Small intestine (tissue), 7 donors: Measurements from ENCODE around the gene KDM1A. TPM values are rescaled to one million over a fixed set of nuclear protein-coding genes. Genes with fewer than 3 reads are reported as not detected.

Experiments used
- DNase-seq, 2 donors: peaks; one replicate each; pipeline versions ENCODE4 v3.0.0 to v3.0.0-alpha.2; 2013
- FAIRE-seq: peaks from 2 replicates; lab custom pipeline; 2012; peaks lifted over from hg19 to GRCh38; lab: Jason Lieb, UNC
- H3K27ac ChIP-seq, 3 donors: one replicate each; pipeline ENCODE4 v1.5.1; 2013; ENCODE audit warnings: low read length in 2 of 3, mild to moderate bottlenecking in 2 of 3, control low read depth in 1 of 3, inconsistent platforms in 1 of 3, low read depth in 1 of 3, moderate library complexity in 1 of 3
- H3K27me3 ChIP-seq, 3 donors: one replicate each; pipeline ENCODE4 v1.6.1; 2013; ENCODE audit warnings: low read length in 3 of 3, inconsistent platforms in 1 of 3; ENCODE audit not compliant: control insufficient read depth in 3 of 3, insufficient read depth in 3 of 3
- H3K36me3 ChIP-seq, 3 donors: one replicate each; pipeline ENCODE4 v1.6.1; 2013; ENCODE audit warnings: low read length in 3 of 3, inconsistent platforms in 1 of 3, low read depth in 1 of 3, mild to moderate bottlenecking in 1 of 3, moderate library complexity in 1 of 3; ENCODE audit not compliant: control insufficient read depth in 3 of 3, insufficient read depth in 2 of 3
- H3K4me1 ChIP-seq, 3 donors: one replicate each; pipeline ENCODE4 v1.6.1; 2013; ENCODE audit warnings: low read length in 2 of 3, inconsistent platforms in 1 of 3, low read depth in 1 of 3, mild to moderate bottlenecking in 1 of 3, moderate library complexity in 1 of 3; ENCODE audit not compliant: control insufficient read depth in 3 of 3, insufficient read depth in 2 of 3
- H3K4me3 ChIP-seq, 3 donors: one replicate each; pipeline ENCODE4 v1.5.1; 2013; ENCODE audit warnings: low read length in 3 of 3, control low read depth in 1 of 3, inconsistent platforms in 1 of 3, low read depth in 1 of 3, mild to moderate bottlenecking in 1 of 3, moderate library complexity in 1 of 3
- H3K9me3 ChIP-seq, 2 donors: one replicate each; pipeline ENCODE4 v1.6.1; 2013; ENCODE audit warnings: low read depth in 1 of 2, low read length in 1 of 2; ENCODE audit not compliant: control insufficient read depth in 2 of 2, insufficient read depth in 1 of 2
- WGBS, 3 donors: extraction: QIAGEN DNeasy Blood & Tissue Kit; methylation state at CpG; one replicate each; pipeline ENCODE4 v1.1.7; 2013; 5-methylcytosine and 5-hydroxymethylcytosine counted together
- polyA plus RNA-seq, 4 donors: library from polyadenylated mRNA; stranded (reverse) in 3 of 4; unstranded in 1 of 4; fragments of 200-250 nt in 3 of 4; fragments of 120-200 nt in 1 of 4; gene quantifications; one replicate each; pipeline versions ENCODE4 v1.2.1 to v1.2.3, GENCODE V29; 2013
- donor health status: healthy with polysubstance abuse.
- donor health status: control.
- donor health status: control.
- donor health status: Bipolar disorder and iron deficiency.
- donor health status: healthy.

Gene KDM1A
- polyA plus RNA-seq, 4 donors, result 25.7 to 79.6 (median 32.3) TPM

GRCh38 chr1:23019863-23020625, 776 bp downstream of the KDM1A start:
- Histone ChIP-seq H3K9me3 (no peaks in the 10 kb centered on the region), H3K27me3 (no peaks in the 10 kb centered on the region), H3K27ac (peak overlapping the region; percentile 80 to 96 (median 94)), H3K4me1 (no peaks in the 10 kb centered on the region), H3K4me3 (peak overlapping the region; percentile 91 to 98 (median 94)), H3K36me3 (no peaks in the 10 kb centered on the region)
- 0 to 1% (median 1%) methylated on average over 32 to 42 of the region's 42 CpGs for WGBS, 3 donors
- FAIRE-seq, result no peak
- DNase-seq, result peak; percentile 26 to 77

GRCh38 chr1:23020706-23021405, 1.6 kb downstream of the KDM1A start:
- H3K36me3 ChIP-seq, result no peaks in the 10 kb centered on the region
- no peak for FAIRE-seq
- H3K4me1 ChIP-seq, result no peaks in the 10 kb centered on the region
- no peaks in the 10 kb centered on the region for H3K9me3 ChIP-seq
- no peaks in the 10 kb centered on the region for H3K27me3 ChIP-seq
- H3K27ac ChIP-seq, result peak overlapping the region in 1 of 3 donors; percentile 80
- peak overlapping the region in 2 of 3 donors; percentile 91 to 94 for H3K4me3 ChIP-seq
- WGBS, 3 donors, result 11 to 29% (median 28%) methylated on average over 7 of the region's 7 CpGs
- peak; percentile 48 to 50 for DNase-seq

DNA sequence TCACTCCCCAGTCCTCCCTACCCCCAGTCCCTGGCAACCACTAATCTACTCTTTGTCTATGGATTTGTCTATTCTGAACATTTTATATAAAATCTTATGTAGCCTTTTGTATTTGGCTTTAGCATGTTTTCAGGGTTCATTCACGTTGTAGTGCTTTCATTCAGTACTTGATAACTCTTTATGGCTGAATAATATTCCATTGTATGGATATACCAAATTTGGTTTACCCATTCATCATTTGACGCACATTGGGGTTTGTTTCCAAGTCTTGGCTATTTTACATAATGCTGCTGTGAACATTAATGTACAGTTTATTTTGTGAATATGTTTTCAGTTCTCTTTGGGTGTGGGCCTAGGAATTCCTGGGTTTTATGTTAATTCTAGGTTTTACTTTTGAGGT, 2.6 kb downstream of the KDM1A start:
- Histone ChIP-seq H3K36me3 (no peaks in the 10 kb centered on the region), H3K9me3 (no peaks in the 10 kb centered on the region), H3K4me3 (no peak overlapping the region), H3K4me1 (peaks cover 0 to 3% (median 0%) of the 10 kb centered on the region in 3 donors), H3K27me3 (no peaks in the 10 kb centered on the region), H3K27ac (no peak overlapping the region)
- DNase-seq (no peak), FAIRE-seq (no peak)
- WGBS, 3 donors, result 79 to 88% (median 84%) methylated on average over 2 of the region's 2 CpGs

GRCh38 chr1:23023174-23023845, 4.0 kb downstream of the KDM1A start:
- H3K27ac ChIP-seq, result no peak overlapping the region
- 97% methylated on average over 5 of the region's 5 CpGs for WGBS, 3 donors
- FAIRE-seq (no peak), DNase-seq (no peak)
- no peaks in the 10 kb centered on the region for H3K9me3 ChIP-seq
- no peak overlapping the region for H3K4me3 ChIP-seq
- peaks cover 0 to 3% (median 0%) of the 10 kb centered on the region in 3 donors for H3K4me1 ChIP-seq
- H3K27me3 ChIP-seq, result no peaks in the 10 kb centered on the region
- no peaks in the 10 kb centered on the region for H3K36me3 ChIP-seq

DNA sequence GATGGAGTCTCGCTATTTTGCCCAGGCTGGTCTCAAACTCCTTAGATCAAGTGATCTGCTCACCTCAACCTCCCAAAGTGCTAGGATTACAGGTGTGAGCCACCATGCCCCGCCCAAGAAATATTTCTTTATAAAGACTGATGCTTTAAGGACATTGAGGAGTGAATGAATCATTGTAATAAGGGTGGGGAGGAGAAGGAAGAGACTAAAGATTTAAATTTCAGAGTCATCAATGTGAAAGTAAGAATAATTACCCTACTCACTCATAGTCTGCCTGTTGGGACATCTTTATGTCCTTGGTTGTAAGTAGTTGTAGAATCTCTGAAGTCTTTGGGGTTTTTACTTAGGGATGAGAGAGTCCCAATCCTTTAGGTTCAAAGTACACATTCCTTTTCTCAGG, 7.3 kb downstream of the KDM1A start:
- FAIRE-seq, result no peak
- Histone ChIP-seq H3K27ac (no peak overlapping the region), H3K4me3 (no peak overlapping the region), H3K36me3 (no peaks in the 10 kb centered on the region), H3K9me3 (no peaks in the 10 kb centered on the region), H3K4me1 (peaks cover 0 to 3% (median 0%) of the 10 kb centered on the region in 3 donors), H3K27me3 (no peaks in the 10 kb centered on the region)
- WGBS, 3 donors, result 95 to 100% (median 96%) methylated on average over 2 of the region's 2 CpGs
- DNase-seq, result peak; percentile 7 to 8

DNA sequence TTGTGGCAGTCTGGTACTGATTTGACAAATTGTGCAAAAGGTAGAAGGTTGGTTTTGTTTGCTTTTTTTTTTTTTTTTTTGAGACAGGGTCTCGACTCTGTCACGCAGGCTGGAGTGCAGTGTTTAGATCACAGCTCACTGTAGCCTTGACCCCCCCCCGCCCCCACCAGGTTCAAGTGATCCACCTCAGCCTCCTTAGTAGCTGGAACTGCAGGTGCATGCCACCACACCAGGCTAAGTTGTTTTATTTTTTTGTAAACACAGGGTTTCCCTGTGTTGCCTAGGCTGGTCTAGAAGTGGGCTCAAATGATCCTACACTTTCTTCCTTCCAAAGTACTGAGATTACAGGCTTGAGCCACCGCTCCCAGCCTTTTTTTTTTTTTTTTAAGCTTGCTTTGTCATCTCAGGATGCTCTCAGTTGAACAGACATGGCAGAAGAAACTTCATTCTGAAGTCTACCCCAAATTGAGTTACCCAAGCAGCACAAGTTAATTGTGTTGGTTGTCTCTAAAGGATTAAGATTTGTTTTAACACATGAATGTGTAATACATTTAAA, 8.2 kb downstream of the KDM1A start:
- no peak overlapping the region for H3K27ac ChIP-seq
- H3K4me3 ChIP-seq, result no peak overlapping the region
- FAIRE-seq (no peak), DNase-seq (no peak)
- H3K9me3 ChIP-seq, result no peaks in the 10 kb centered on the region
- WGBS, 3 donors, result 78 to 86% (median 85%) methylated on average over 4 of the region's 4 CpGs
- no peaks in the 10 kb centered on the region for H3K36me3 ChIP-seq
- no peaks in the 10 kb centered on the region for H3K27me3 ChIP-seq
- H3K4me1 ChIP-seq, result peaks cover 0 to 3% (median 0%) of the 10 kb centered on the region in 3 donors

DNA sequence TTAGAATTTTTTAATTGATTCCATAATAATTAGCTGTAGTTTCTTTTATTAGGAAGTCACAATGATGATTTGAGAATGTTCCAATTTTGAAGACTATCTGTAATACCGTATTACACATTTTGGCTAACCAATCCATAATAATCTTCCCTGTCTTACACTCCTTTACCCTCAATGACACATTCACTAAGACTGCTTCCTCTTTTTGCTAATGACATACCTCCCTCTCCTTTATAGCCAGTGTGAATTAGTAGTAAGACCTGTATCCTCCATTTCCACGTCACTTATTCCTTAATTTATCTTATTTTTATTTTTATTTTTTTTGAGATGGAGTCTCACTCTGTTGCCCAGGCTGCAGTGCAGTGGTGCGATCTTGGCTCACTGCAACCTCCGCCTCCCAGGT, 10.1 kb downstream of the KDM1A start:
- 83 to 89% (median 87%) methylated on average over 4 of the region's 4 CpGs for WGBS, 3 donors
- no peak for DNase-seq
- FAIRE-seq, result no peak

More for the DNA sequence above, 10.1 kb downstream of the KDM1A start:
- Histone ChIP-seq H3K4me3 (no peak overlapping the region), H3K9me3 (no peaks in the 10 kb centered on the region), H3K4me1 (peaks cover 0 to 3% (median 0%) of the 10 kb centered on the region in 3 donors), H3K27ac (no peak overlapping the region), H3K36me3 (peaks cover 0 to 3% (median 0%) of the 10 kb centered on the region in 3 donors), H3K27me3 (no peaks in the 10 kb centered on the region)
